ENCODE results near the gene TRPV6. TPM values are rescaled to one million over a fixed set of nuclear protein-coding genes. Genes with fewer than 3 reads are reported as not detected.

The TRPV6 gene
- total and polyA plus RNA-seq, 9 donors = 0.05 to 0.57 (median 0.09) TPM; not detected in 2

DNA sequence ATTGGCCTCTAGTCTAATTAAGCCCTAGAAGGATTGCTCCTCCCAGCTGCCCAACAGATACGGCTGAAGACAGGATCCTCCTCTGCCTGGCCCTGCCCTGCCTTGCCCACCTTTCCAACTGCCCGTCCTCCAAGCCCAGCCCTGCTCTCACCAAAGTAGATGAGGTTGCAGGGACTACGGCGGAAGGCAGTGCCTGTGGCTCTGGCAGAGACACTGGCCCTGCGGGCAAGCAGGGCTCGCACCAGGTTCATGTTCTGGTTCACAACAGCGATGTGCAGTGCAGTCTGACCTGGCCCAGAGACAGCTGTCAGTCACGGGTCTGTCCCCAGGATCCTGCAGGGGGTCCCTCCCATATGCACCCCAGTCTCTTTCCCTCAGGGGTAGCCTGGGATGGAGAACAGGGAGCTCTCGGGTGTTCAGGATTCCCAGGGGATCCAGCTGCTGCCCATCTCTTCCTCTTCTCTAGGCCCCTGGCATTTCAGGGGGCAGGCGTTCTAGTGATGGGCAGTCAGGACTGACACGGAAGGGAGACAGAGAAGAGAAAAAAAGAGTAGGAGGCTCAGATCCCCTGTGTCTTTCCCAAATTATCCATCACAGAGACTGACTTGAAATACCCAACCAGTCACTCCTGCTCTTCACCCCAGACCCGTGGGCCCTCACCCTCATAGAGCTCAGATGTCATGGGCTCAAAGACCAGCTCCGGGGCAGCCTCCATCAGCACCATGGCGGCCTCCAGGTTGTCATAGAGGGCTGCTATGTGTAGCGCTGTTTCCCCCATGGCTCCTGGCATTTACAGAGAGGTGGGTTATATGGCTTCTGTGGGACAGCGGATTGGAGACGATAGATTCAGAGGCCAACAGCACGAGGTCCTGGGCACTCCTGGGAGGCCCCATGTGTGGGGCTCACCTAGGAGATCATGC lies 8.3 kb downstream of the TRPV6 start:
- WGBS (ENCODE audit: insufficient coverage) = 85% methylated on average over 13 of the region's 18 CpGs
- DNase-seq = no peak
- Histone ChIP-seq H3K27ac (ENCODE audit: low read length) (no peak overlapping the region), H3K27me3 (ENCODE audit: control insufficient read depth, insufficient read depth, low read length) (peaks cover 3% of the 10 kb centered on the region), H3K4me1 (ENCODE audit: control insufficient read depth, insufficient read depth, low read length) (no peaks in the 10 kb centered on the region), H3K36me3 (ENCODE audit: control insufficient read depth, insufficient read depth, low read length) (no peaks in the 10 kb centered on the region), H3K4me3 (ENCODE audit: low read length) (no peak overlapping the region), H3K9me3 (replicated peaks; ENCODE audit: control insufficient read depth, low read depth, low read length) (no peaks in the 10 kb centered on the region)

DNA sequence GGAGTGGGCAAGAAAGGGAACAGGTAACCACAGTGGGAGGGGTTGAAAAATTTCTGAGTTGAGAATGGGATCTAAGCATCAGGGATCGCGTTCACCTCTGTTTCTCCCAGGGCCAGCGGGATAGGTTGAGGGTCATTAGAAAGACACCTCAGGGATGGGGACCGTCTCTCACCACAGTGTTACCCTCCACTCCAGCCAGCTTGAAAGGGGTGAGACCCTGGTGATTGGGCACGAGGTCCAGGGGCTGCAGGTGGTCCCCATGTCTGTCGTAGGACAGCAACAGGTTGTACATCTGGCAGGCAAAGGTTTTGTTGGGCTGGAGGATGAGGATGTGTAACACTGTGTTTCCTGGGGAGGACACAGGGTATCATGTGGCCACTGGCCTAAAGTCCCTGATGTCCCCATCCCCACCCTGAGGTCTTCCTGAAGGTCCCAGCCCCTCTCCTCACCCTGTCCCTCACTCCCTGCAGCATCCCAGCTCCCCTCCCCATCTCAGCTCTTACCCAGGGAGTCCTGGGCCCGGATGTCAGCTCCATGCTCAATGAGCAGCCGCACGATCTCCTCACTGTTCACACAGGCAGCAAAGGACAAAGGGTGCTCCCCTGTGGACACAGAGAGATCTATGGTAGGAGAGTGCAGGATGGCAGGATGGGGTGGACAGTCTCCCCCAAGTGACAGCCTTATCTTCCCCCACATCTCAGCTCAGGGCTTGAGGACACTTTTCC lies 9.1 kb downstream of the TRPV6 start:
- no peak for DNase-seq
- no peak overlapping the region for H3K27ac ChIP-seq (ENCODE audit: low read length)
- H3K9me3 ChIP-seq (replicated peaks; ENCODE audit: control insufficient read depth, low read depth, low read length) = no peaks in the 10 kb centered on the region
- WGBS (ENCODE audit: insufficient coverage) = 85% methylated on average over 4 of the region's 9 CpGs
- no peak overlapping the region for H3K4me3 ChIP-seq (ENCODE audit: low read length)
- H3K27me3 ChIP-seq (ENCODE audit: control insufficient read depth, insufficient read depth, low read length) = peaks cover 3% of the 10 kb centered on the region
- no peaks in the 10 kb centered on the region for H3K4me1 ChIP-seq (ENCODE audit: control insufficient read depth, insufficient read depth, low read length)
- no peaks in the 10 kb centered on the region for H3K36me3 ChIP-seq (ENCODE audit: control insufficient read depth, insufficient read depth, low read length)

DNA sequence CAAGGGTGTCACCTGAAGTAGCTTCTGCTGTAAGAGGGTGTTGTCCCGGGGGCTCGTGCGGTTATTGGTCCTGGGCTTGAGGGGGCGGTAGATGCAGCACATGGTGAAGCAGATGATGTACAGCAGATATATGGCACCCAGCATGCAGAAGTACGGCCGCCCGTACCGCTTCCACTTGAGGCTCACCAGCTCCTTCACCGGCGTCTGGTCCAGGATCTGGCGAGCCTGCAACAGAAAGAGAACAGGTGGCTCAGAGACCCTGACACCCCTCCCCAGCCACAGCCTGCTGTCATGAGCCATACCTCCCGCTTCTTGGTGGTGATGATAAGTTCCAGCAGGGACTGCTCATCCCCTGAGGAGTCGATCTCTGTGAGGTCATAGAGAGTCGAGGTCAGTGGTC lies 10.1 kb downstream of the TRPV6 start:
- 87% methylated on average over 12 of the region's 14 CpGs for WGBS (ENCODE audit: insufficient coverage)
- Histone ChIP-seq H3K27ac (ENCODE audit: low read length) (no peak overlapping the region), H3K27me3 (ENCODE audit: control insufficient read depth, insufficient read depth, low read length) (peaks cover 3% of the 10 kb centered on the region), H3K4me1 (ENCODE audit: control insufficient read depth, insufficient read depth, low read length) (no peaks in the 10 kb centered on the region), H3K4me3 (ENCODE audit: low read length) (no peak overlapping the region), H3K9me3 (replicated peaks; ENCODE audit: control insufficient read depth, low read depth, low read length) (no peaks in the 10 kb centered on the region), H3K36me3 (ENCODE audit: control insufficient read depth, insufficient read depth, low read length) (no peaks in the 10 kb centered on the region)
- no peak for DNase-seq

DNA sequence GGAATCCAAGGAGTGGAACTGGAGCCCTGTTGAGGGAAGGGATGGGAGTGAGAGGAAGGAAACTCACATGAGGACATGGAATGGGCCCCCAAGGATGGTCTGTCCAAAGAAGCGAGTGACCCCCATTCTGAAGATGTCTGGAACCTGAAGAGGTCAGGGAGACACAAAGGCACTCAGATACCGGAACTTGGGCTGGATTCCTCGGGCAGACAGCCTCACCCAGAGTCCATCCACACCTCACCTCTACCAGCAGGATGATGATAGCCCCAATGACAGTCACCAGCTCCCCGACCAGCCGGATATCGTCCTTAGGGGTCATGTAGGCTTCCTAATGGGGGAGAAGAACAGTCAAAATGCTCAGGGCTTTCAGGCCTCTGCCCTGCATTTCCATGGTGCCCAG lies 10.7 kb downstream of the TRPV6 start:
- no peaks in the 10 kb centered on the region for H3K4me1 ChIP-seq (ENCODE audit: control insufficient read depth, insufficient read depth, low read length)
- H3K27me3 ChIP-seq (ENCODE audit: control insufficient read depth, insufficient read depth, low read length) = peaks cover 3% of the 10 kb centered on the region
- H3K9me3 ChIP-seq (replicated peaks; ENCODE audit: control insufficient read depth, low read depth, low read length) = no peaks in the 10 kb centered on the region
- WGBS (ENCODE audit: insufficient coverage) = 100% methylated on average over 4 of the region's 6 CpGs
- H3K4me3 ChIP-seq (ENCODE audit: low read length) = no peak overlapping the region
- no peak overlapping the region for H3K27ac ChIP-seq (ENCODE audit: low read length)
- H3K36me3 ChIP-seq (ENCODE audit: control insufficient read depth, insufficient read depth, low read length) = no peaks in the 10 kb centered on the region
- DNase-seq = no peak

DNA sequence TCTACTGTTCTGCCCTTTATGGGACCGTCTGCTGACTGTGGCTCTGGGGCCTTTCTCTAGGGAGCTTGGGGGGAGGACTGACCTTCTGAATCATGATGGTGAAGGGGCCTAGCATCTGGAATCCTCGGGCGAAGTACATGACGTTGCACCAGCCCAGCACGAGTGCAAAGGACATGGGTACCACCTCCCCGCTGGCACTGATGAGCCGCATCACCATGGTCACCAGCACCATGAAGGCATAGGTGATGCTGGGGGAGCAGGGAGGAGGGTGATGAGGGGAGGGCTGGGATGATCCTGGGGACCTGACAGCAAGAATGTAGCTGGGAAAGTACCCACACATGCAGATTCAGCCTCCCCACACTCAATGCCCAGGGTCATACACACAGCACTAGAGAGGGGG lies 11.1 kb downstream of the TRPV6 start:
- 85% methylated on average over 7 of the region's 7 CpGs for WGBS (ENCODE audit: insufficient coverage)
- Histone ChIP-seq H3K27me3 (ENCODE audit: control insufficient read depth, insufficient read depth, low read length) (peaks cover 3% of the 10 kb centered on the region), H3K9me3 (replicated peaks; ENCODE audit: control insufficient read depth, low read depth, low read length) (no peaks in the 10 kb centered on the region), H3K36me3 (ENCODE audit: control insufficient read depth, insufficient read depth, low read length) (no peaks in the 10 kb centered on the region), H3K27ac (ENCODE audit: low read length) (no peak overlapping the region), H3K4me1 (ENCODE audit: control insufficient read depth, insufficient read depth, low read length) (no peaks in the 10 kb centered on the region), H3K4me3 (ENCODE audit: low read length) (no peak overlapping the region)
- no peak for DNase-seq

DNA sequence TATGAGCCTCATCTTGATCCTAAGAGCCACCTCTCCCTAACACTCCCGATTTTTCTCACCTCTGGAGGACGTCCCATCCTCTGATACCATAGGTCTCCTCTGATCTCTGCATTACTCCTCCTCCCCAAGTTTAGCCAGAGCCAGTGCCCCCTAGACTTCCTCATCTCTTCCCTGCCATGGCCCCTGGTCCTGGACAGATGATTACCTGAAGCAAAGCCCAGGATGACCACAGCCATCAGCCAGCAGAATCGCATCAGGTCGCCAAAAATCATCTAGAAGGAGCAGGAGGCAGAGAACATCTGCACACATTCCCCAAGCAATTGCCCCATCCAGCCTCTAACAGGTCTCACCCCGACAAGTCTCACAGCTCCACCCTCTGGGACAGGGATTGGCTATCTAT lies 11.7 kb downstream of the TRPV6 start:
- 69% methylated on average over 4 of the region's 5 CpGs for WGBS (ENCODE audit: insufficient coverage)
- Histone ChIP-seq H3K4me3 (ENCODE audit: low read length) (no peak overlapping the region), H3K36me3 (ENCODE audit: control insufficient read depth, insufficient read depth, low read length) (no peaks in the 10 kb centered on the region), H3K27ac (ENCODE audit: low read length) (no peak overlapping the region), H3K4me1 (ENCODE audit: control insufficient read depth, insufficient read depth, low read length) (no peaks in the 10 kb centered on the region), H3K9me3 (replicated peaks; ENCODE audit: control insufficient read depth, low read depth, low read length) (no peaks in the 10 kb centered on the region), H3K27me3 (ENCODE audit: control insufficient read depth, insufficient read depth, low read length) (peaks cover 3% of the 10 kb centered on the region)
- DNase-seq = no peak

DNA sequence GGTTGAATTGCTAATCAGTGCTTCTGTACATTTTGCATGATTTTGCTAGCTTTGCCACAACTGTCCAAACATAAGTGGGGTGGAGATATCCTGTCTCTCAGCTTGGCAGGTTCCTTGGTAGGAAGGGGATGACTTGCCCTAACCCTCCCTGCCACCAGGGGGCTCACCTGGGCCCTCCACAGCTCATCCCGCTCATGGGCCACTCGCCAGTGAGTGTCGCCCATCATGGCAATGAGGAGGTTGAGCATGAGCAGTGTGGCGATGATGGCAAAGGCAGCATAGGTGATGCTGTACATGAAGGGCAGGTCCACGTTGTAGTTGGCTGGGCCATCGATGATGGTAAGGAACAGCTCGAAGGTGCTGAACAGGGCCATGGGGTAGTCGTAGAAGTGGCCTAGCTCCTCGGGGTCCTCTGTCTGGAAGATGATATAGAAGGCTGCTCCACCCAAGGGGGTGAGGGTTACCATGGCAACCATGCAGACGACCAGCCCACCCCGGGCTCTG lies 12.2 kb downstream of the TRPV6 start:
- Histone ChIP-seq H3K27me3 (ENCODE audit: control insufficient read depth, insufficient read depth, low read length) (peaks cover 3% of the 10 kb centered on the region), H3K4me3 (ENCODE audit: low read length) (no peak overlapping the region), H3K36me3 (ENCODE audit: control insufficient read depth, insufficient read depth, low read length) (no peaks in the 10 kb centered on the region), H3K9me3 (replicated peaks; ENCODE audit: control insufficient read depth, low read depth, low read length) (no peaks in the 10 kb centered on the region), H3K4me1 (ENCODE audit: control insufficient read depth, insufficient read depth, low read length) (no peaks in the 10 kb centered on the region), H3K27ac (ENCODE audit: low read length) (no peak overlapping the region)
- 74% methylated on average over 9 of the region's 11 CpGs for WGBS (ENCODE audit: insufficient coverage)
- DNase-seq = no peak

DNA sequence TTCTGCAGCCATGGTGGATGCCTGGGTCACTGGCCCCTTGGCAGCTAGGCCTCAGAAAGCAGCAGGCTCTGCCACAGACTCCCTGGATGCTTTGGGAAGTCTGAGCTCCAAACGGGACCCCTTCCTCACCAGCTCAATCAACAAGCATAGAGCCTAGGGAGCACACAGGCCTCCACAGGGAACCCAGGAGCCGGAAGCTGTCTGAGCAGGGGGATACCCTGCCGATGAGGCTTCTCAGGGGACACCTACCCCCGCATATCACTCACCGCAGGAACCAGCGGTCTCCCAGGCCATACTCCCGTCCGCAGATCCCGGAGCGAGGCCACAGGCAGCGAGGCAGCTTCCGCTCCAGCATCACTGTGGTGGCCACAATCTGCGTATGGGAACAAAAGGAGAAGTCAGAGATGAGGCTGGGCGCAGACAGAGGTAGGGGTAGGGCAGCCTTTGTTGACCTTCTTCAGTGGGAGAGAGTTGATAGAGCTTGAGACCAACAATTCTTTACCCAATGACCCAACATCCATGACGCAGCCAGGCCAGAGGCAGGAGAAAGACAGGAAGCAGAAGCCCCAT lies 13.4 kb downstream of the TRPV6 start:
- DNase-seq = no peak
- H3K9me3 ChIP-seq (replicated peaks; ENCODE audit: control insufficient read depth, low read depth, low read length) = no peaks in the 10 kb centered on the region
- no peaks in the 10 kb centered on the region for H3K4me1 ChIP-seq (ENCODE audit: control insufficient read depth, insufficient read depth, low read length)
- peaks cover 3% of the 10 kb centered on the region for H3K27me3 ChIP-seq (ENCODE audit: control insufficient read depth, insufficient read depth, low read length)
- H3K36me3 ChIP-seq (ENCODE audit: control insufficient read depth, insufficient read depth, low read length) = no peaks in the 10 kb centered on the region
- no peak overlapping the region for H3K4me3 ChIP-seq (ENCODE audit: low read length)
- no peak overlapping the region for H3K27ac ChIP-seq (ENCODE audit: low read length)
- 94% methylated on average over 10 of the region's 15 CpGs for WGBS (ENCODE audit: insufficient coverage)

DNA sequence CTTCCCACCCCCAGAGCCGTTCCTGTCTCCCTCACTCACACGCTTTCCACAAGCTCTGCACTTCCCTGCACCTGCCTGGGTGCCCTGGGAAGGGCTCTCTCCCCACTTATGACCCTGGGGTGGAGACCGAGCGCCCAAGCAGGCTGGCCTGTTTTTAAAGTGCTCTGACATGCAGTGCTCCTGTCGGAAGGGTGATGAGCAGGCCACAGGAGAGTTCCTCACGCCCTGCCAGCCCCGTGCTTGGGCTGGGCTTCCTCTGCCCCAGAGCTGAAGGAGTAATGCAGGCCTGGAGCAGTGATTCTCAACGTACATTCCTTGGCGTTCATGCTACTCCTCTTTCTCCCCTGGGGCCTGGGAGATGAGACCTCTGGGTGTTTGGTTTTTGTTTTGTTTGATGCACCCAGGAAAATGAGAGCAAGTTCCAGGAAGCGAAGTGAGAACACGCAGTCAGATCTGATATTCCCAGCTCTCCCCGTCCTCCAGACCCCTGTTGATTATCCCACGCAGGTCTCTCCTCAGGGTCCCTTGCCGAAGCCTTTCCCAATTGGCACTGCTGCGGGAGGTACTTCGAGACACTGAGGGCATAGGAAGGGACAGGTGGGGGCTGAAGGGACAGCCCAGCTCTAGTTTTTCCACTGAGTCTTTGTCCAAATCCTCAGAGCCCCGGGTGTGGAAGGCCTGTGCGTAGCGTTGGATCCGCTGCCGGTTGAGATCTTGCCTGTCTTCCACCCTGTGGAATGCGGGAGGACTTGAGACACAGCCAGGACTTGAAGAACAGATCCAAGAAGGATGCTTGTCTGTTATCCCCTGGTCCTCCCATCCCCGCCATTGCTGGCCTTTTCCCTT lies 14.1 kb downstream of the TRPV6 start:
- Histone ChIP-seq H3K36me3 (ENCODE audit: control insufficient read depth, insufficient read depth, low read length) (no peaks in the 10 kb centered on the region), H3K4me1 (ENCODE audit: control insufficient read depth, insufficient read depth, low read length) (no peaks in the 10 kb centered on the region), H3K4me3 (ENCODE audit: low read length) (no peak overlapping the region), H3K27ac (ENCODE audit: low read length) (no peak overlapping the region), H3K27me3 (ENCODE audit: control insufficient read depth, insufficient read depth, low read length) (no peaks in the 10 kb centered on the region), H3K9me3 (replicated peaks; ENCODE audit: control insufficient read depth, low read depth, low read length) (no peaks in the 10 kb centered on the region)
- DNase-seq = no peak
- WGBS (ENCODE audit: insufficient coverage) = 63% methylated on average over 15 of the region's 23 CpGs

All from muscle of leg (tissue), 11 donors.